Measurements from ENCODE around the gene TRPV3. TPM values are rescaled to one million over a fixed set of nuclear protein-coding genes. Genes with fewer than 3 reads are reported as not detected.
"Not testable (repeated sequence)": the region's sequence is repeated elsewhere in the genome, so short reads cannot be mapped to it uniquely, and the experiment has no call there.

Gene TRPV3
- total RNA-seq, 1 experiment from 2014 or later: 0.57 TPM

GRCh38 chr17:3527896-3528295 is 29.7 kb downstream of the TRPV3 start:
- no peak for DNase-seq (ENCODE audit: extremely low read depth, low read depth)

DNA sequence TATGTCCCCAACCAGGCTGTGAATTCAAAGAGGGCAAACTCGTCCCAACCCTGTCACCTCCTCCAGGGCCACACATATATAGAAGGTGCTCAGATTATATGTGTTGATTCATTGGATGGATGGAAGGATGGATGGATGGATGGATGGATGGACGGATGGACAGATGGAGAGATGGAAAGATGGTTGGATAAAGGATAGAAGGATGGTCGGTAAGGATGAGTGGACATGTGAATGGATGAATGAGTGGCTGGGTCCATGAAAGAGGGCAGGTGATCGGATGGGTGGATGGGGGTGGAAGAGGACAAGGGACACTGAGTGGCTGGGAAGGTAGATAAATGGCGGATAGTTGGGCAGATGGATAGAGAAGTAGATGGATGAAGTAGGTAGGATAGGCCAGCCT is 30.1 kb downstream of the TRPV3 start:
- DNase-seq (ENCODE audit: extremely low read depth, low read depth): no peak

GRCh38 chr17:3526971-3527370 is 30.6 kb downstream of the TRPV3 start:
- DNase-seq (ENCODE audit: extremely low read depth, low read depth): no peak

DNA sequence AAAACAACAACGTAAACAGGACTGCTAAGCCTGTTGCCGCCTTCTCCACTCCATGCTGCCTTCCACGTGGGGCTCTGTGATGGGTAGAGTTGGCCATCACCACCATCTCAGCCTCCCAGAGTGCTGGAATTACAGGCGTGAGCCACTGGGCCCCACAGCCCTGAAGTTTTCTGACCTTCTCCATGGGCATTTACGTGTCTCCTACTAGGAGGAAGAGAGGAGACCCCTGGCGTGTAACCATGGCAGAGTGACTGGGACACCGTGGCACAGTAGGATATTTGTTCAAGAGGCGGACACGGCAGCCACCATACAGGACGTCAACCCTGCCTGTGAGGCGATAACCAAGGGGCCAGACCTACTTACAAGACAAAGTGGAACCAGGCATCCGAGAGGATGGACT is 31.1 kb downstream of the TRPV3 start:
- DNase-seq (ENCODE audit: extremely low read depth, low read depth): no peak

- no peak for DNase-seq (ENCODE audit: extremely low read depth, low read depth)
These were observed 33.6 kb downstream of the TRPV3 start for GRCh38 chr17:3524024-3524423.

- not testable (repeated sequence) for DNase-seq (ENCODE audit: extremely low read depth, low read depth)
These were observed 38.1 kb downstream of the TRPV3 start for GRCh38 chr17:3519472-3519871.

DNA sequence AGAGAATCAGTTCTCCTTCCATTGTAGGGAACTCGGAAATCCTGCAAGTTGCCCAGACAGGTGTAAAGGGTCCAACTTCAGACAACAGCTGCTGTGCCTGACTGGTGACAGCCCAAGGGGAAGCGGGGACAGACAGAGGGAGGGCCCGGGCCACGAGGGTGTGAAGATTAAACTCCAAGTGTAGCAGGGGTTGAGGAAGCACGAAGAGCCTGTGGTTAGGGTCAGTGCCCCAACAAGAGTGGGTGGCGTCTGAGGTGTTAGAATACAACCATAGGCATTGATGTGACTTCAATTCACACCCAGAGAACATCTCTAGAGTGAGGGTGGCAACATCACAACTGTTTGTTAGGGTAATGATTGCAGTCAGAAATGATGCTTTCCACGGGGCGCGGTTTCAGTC is 42.7 kb downstream of the TRPV3 start:
- no peak for DNase-seq (ENCODE audit: extremely low read depth, low read depth)

DNA sequence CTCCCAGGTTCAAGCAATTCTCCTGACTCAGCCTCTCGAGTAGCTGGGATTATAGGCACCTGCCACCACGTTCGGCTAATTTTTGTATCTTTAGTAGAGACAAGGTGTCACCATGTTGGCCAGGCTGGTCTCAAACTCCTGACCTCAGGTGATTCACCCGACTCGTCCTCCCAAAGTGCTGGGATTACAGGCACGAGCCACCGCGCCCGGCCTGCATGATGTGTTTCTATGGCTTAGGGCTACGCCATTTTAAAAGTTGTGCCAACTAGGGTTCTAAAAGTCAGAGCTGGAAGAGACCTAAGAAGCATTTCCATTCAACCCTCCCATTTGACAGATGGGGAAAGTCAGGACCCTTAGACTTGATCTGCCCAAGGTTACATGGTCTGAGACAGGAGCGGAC is 43.4 kb downstream of the TRPV3 start:
- not testable (repeated sequence) for DNase-seq (ENCODE audit: extremely low read depth, low read depth)

DNA sequence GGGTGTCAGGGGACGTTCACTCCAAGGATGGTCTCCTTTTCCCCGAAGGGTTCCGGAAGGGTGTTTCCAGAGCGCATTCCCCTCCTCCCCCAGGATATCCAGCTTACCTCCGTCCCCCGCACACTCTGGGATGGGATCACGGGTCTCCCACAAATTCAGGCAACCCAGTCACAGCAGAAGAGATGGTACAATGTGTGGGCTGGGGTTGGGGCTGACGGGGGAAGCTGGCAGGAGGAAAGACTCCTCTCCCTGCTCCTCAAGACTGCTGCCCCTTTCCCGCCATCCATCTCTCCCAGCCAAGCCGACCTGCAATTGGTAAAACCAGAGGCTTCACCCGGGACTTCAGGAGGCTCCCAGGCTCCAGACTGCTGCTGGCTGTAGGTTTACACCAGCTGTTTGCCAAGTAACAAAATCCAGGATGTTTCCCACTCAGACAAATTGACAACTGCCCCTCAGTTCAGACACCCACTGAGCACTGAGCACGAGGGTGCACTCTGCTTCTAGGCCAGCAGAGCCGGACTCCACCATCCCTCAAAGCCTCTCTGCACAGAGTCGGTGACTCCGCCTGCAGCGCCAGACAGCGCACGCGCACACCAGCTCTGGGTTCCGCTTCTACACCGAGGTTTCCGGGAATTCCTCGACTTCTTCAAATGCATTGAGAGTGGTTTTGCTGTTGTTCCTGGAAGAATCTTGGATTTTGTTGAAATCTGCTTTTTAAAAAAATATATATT is 44.1 kb downstream of the TRPV3 start:
- no peak for DNase-seq (ENCODE audit: extremely low read depth, low read depth)

- no peak for DNase-seq (ENCODE audit: extremely low read depth, low read depth)
These were observed 45.0 kb downstream of the TRPV3 start for GRCh38 chr17:3512505-3513171.

DNA sequence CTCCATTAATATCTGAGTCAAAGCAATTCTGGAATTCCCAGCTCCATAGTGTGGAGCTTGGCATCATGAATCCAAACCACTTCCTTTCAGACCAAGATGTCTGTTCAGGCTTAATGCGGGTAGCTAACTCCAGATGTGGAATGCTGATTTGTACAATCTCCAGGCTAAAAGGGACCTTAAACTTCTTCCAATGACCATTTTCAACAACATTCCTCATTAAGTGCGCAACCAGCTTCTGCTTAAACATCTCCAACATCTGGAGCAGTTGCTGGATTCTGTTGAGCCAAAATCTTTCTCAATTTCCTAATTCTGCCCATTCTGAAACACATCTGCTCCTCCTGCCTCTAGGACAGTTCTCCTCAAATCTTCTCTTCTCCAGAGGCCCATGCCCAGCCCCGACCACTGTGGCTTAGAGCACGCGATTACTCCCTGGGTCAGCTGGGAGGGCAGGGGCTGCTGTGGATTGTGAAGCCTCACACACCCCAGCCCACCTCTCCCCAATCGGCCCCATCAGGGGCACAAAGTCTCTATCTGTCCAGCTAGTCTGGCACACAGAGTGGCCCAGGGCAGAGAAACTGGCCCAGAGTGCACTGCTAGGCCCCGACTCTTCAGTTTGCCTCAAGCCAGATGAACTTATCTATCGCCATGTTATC is 45.6 kb downstream of the TRPV3 start:
- DNase-seq (ENCODE audit: extremely low read depth, low read depth): no peak

GRCh38 chr17:3510090-3510489 is 47.5 kb downstream of the TRPV3 start:
- no peak for DNase-seq (ENCODE audit: extremely low read depth, low read depth)

DNA sequence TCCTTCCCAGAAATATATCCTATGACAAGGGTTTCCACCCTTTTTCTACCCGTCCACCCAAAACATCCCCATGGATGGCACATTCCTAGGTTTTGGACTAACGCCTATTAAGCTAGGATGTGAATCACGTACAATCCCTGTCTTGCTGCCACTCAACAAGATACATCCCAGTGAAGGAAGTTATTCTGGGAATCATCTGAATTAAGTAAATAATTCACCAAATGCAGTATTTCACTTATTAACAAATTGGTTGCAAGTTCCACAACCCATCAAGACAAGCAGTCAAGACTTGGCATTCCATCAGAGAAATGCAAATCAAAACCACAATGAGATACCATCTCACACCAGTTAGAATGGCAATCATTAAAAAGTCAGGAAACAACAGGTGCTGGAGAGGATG is 49.7 kb downstream of the TRPV3 start:
- no peak for DNase-seq (ENCODE audit: extremely low read depth, low read depth)

- no peak for DNase-seq (ENCODE audit: extremely low read depth, low read depth)
These were observed 50.5 kb downstream of the TRPV3 start for GRCh38 chr17:3507071-3507470.

DNA sequence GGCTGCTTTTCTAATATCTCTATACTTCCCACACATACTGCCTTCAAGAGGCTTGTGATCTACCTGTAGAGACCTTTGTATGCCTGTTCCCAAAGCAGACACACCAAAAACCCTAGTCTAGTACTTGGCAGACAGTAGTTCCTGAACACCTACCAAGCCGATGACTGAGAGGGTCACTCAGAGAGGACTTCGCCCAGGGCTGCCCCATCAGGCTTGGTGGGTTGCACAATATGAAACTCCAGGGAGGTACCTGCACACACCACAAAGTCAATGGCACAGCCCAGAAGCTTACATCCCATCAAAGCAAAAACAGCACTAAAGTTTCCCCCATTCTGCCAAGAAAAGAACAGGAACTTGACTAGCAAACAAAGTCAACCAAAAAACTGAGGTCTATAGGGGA is 51.6 kb downstream of the TRPV3 start:
- DNase-seq (ENCODE audit: extremely low read depth, low read depth): no peak

GRCh38 chr17:3505008-3505407 is 52.6 kb downstream of the TRPV3 start:
- no peak for DNase-seq (ENCODE audit: extremely low read depth, low read depth)

DNA sequence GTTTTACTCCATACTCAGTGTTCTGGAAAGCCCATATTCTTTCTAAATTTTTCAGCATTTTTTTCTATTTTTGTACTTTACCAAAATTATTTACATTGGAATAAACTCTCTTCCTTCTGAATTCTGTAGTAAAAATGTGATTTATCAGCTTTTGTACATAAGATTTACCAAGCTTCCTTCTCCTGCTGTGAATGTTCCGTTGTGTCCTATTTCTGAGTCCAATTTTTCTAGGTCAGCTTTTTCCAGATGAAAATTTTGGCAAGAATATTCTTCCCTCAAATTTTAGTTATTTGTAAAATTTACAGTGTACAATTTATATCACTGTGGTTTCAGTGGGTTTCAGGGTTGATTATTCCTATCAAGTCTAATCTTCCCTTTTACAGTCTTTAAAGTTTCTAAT is 54.3 kb downstream of the TRPV3 start:
- no peak for DNase-seq (ENCODE audit: extremely low read depth, low read depth)

DNA sequence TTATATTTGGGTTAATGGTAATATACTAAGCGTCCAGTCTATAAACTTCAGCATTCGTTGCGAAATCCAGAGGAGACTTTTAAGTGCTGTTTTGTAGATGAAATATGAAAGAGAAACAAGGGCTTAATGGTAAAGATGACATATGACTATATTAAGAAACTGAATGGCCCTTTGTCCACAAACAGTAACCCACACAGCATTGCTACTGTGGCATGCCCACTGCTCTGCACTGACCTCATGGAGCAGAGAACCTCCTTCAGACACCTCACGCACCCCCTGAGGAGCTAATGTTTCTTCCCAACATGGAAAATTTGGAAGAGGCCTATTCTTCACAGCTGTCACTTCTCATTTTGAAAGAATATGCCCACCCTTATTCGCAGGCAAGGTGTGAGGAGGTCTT is 55.1 kb downstream of the TRPV3 start:
- no peak for DNase-seq (ENCODE audit: extremely low read depth, low read depth)

- no peak for DNase-seq (ENCODE audit: extremely low read depth, low read depth)
These were observed 56.3 kb downstream of the TRPV3 start for GRCh38 chr17:3501344-3501743.

GRCh38 chr17:3497101-3497500 is 60.5 kb downstream of the TRPV3 start:
- DNase-seq (ENCODE audit: extremely low read depth, low read depth): no peak

DNA sequence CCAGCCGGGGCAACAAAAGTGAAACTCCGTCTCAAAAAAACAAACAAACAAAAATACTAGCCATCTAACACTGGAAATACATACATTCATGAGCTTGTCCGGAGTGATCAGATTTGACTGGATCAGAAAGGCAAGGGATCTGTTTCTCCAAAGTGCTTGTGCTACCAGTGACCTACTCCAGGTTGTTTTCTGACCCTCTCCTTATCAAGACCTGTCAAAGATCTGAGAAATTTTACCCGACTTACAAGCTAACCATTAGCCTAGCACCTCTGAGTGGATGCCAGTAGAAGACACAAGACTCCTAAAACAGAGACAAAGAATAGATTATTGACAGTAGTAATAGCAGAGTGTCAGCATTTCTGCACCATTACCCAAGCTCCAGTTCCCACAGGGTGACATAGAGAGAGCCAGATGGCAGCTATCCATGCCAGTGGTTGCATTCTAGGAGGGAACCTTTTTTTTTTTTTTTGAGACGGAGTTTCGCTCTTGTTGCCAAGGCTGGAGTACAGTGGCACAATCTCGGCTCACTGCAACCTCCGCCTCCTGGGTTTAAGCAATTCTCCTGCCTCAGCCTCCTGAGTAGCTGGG is 72.0 kb downstream of the TRPV3 start:
- DNase-seq (ENCODE audit: extremely low read depth, low read depth): no peak

- DNase-seq (ENCODE audit: extremely low read depth, low read depth): no peak
These were observed 74.8 kb downstream of the TRPV3 start for GRCh38 chr17:3482852-3483251.
